ENCODE data around the gene SERGEF. TPM values are rescaled to one million over a fixed set of nuclear protein-coding genes. Genes with fewer than 3 reads are reported as not detected.
"Not testable (repeated sequence)": the region's sequence is repeated elsewhere in the genome, so short reads cannot be mapped to it uniquely, and the experiment has no call there.

The SERGEF gene
- total and polyA plus RNA-seq, 11 donors, result 11.6 to 55.0 (median 22.1) TPM

DNA sequence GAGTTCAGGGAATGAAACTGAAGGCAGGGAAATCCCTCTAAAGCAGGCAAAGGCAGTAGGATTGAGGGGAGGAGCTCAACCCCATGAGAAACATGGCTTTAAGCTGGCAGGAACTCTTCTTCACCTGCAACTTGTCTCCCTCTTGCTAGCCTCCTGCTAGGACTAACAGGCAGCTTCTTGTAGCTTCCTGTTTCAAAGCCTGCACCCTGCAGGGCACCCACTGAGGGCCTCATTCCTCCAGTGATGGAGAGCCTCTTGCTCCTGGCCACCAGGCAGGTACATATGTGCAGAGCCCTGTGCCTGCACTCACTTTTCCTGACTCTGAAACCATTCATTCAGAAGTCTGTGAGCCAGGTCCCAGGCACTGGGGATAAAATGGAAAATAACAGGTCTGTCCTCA, 137.0 kb downstream of the SERGEF start:
- Histone ChIP-seq H3K36me3 (peaks cover 0 to 4% (median 0%) of the 10 kb centered on the region in 9 donors), H3K4me3 (no peak overlapping the region), H3K27ac (no peak overlapping the region), H3K27me3 (no peaks in the 10 kb centered on the region), H3K9me3 (no peaks in the 10 kb centered on the region), H3K4me1 (peaks cover 0 to 19% (median 3%) of the 10 kb centered on the region in 12 donors)
- ATAC-seq (no peak), DNase-seq (no peak)
- intact Hi-C loops (cut with DNase I), result no loop called here
- TF ChIP-seq, protein P1, sequence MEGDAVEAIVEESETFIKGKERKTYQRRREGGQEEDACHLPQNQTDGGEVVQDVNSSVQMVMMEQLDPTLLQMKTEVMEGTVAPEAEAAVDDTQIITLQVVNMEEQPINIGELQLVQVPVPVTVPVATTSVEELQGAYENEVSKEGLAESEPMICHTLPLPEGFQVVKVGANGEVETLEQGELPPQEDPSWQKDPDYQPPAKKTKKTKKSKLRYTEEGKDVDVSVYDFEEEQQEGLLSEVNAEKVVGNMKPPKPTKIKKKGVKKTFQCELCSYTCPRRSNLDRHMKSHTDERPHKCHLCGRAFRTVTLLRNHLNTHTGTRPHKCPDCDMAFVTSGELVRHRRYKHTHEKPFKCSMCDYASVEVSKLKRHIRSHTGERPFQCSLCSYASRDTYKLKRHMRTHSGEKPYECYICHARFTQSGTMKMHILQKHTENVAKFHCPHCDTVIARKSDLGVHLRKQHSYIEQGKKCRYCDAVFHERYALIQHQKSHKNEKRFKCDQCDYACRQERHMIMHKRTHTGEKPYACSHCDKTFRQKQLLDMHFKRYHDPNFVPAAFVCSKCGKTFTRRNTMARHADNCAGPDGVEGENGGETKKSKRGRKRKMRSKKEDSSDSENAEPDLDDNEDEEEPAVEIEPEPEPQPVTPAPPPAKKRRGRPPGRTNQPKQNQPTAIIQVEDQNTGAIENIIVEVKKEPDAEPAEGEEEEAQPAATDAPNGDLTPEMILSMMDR (IDR thresholded peaks at IDR 0.05), result no peak
- TF ChIP-seq POLR2A (IDR thresholded peaks at IDR 0.05), result no peak

DNA sequence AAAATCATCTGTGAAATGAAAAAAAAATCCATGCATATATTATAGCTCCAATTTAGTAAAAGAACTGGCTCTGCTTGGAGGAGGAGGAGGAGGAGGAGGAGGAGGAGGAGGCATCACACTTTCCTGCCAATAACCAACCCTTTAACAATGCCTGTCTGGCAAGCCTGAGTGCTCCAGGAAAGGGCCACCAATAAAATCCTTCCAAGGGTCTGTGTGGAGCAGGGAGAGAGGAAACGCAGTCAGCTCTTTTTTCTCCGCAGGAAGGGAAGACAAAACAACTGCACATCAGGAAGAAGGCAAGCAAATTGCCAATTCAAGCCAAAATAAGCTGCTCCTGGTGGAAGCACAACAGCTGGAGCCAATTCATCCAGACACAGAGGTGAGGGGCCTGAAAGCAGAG, 139.3 kb downstream of the SERGEF start:
- no peak overlapping the region for H3K4me3 ChIP-seq
- peaks cover 0 to 4% (median 0%) of the 10 kb centered on the region in 12 donors for H3K9me3 ChIP-seq
- intact Hi-C loops (cut with DNase I), result no loop called here
- peaks cover 0 to 4% (median 0%) of the 10 kb centered on the region in 9 donors for H3K36me3 ChIP-seq
- ATAC-seq (peak in 1 of 4 donors; percentile 66), DNase-seq (no peak)
- H3K27me3 ChIP-seq, result no peaks in the 10 kb centered on the region
- H3K4me1 ChIP-seq, result peaks cover 0 to 19% (median 3%) of the 10 kb centered on the region in 12 donors
- H3K27ac ChIP-seq, result peak overlapping the region in 1 of 12 donors; percentile 7
- 57 to 76% (median 70%) methylated on average over 2 of the region's 2 CpGs for WGBS, 4 donors
- TF ChIP-seq, protein P1 (IDR thresholded peaks at IDR 0.05), result no peak
- TF ChIP-seq POLR2A (IDR thresholded peaks at IDR 0.05), result no peak

DNA sequence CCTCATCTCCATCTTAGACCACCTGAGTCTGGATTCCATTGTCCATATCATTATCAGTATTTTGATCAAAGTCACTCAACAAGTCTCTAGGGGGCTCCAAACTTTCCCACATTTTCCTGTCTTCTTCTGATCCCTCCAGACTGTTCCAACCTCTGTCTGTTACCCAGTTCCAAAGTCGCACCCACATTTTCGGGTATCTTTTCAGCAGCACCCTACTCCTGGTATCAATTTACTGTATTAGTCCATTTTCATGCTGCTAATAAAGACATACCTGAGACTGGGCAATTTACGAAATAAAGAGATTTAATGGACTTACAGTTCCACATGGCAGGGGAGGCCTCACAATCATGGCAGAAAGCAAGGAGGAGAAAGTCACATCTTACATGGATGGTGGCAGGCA, 144.4 kb downstream of the SERGEF start:
- H3K27me3 ChIP-seq; intact Hi-C loops (cut with DNase I); H3K27ac ChIP-seq; H3K9me3 ChIP-seq; H3K36me3 ChIP-seq; ATAC-seq; DNase-seq; H3K4me3 ChIP-seq: not testable (repeated sequence)
- H3K4me1 ChIP-seq, result peaks cover 0 to 17% (median 2%) of the 10 kb centered on the region in 12 donors
- WGBS, 4 donors, result 96 to 99% (median 99%) methylated on average over 3 of the region's 3 CpGs

DNA sequence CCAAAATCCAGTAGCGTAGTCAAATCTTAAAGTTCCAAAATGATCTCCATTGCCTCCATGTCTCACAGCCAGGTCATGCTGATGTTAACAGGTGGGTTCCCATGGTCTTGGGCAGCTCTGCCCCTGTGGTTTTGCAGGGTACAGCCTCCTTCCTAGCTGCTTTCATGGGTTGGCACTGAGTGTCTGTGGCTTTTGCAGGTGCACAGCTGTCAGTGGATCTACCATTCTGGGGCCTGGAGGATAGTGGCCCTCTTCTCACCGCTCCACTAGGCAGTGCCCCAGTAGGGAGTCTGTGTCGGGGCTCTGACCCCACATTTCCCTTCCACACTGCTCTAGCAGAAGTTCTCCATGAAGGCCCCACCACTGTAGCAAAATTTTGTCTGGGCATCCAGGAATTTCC, 145.5 kb downstream of the SERGEF start:
- 68 to 97% (median 93%) methylated on average over 3 of the region's 3 CpGs for WGBS, 4 donors
- Histone ChIP-seq H3K9me3 (peaks cover 0 to 6% (median 0%) of the 10 kb centered on the region in 12 donors), H3K27me3 (no peaks in the 10 kb centered on the region), H3K27ac (no peak overlapping the region), H3K36me3 (no peaks in the 10 kb centered on the region), H3K4me1 (peaks cover 0 to 17% (median 2%) of the 10 kb centered on the region in 12 donors), H3K4me3 (no peak overlapping the region)
- DNase-seq (no peak), ATAC-seq (no peak)
- intact Hi-C loops (cut with DNase I), result no loop called here
- no peak for TF ChIP-seq POLR2A (IDR thresholded peaks at IDR 0.05)
- TF ChIP-seq, protein P1 (IDR thresholded peaks at IDR 0.05), result no peak

DNA sequence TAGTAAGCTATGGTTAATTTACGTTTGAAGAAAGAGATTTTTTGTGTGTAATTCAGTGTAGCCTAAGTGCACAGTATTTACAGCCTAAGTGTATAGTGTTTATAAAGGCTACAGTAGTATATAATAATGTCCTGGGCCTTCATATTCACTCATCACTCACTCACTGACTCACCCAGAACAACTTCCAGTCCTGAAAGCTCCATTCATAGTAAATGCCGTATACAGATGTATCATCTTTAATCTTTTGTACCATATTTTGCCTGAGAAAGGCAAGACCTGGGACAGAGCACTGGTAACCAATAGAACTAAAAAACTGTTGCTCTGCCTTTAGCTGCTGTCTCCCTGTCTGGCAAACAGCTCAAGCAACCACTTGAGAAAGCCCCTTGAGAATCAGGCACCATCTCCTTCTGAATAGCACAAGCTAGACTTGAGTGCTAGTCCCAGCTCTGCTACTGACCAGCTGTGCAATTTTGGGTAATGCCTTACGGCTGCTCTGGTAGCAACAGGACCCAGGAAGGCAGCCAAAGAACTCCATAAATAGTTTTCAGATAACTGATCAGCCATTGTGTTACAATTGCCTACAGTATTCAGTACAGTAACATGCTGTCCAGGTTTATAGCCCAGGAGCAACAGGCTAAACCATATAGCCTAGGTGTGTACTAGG, 146.9 kb downstream of the SERGEF start:
- TF ChIP-seq, protein P1 (IDR thresholded peaks at IDR 0.05), result no peak
- TF ChIP-seq POLR2A (IDR thresholded peaks at IDR 0.05), result no peak
- intact Hi-C loops (cut with DNase I), result no loop called here
- 48 to 56% (median 54%) methylated on average over 3 of the region's 3 CpGs for WGBS, 4 donors

More for the DNA sequence above, 146.9 kb downstream of the SERGEF start:
- peak; percentile 86 to 93 (median 91) for ATAC-seq
- H3K36me3 ChIP-seq, result no peaks in the 10 kb centered on the region
- peaks cover 0 to 6% (median 0%) of the 10 kb centered on the region in 12 donors for H3K9me3 ChIP-seq
- no peak overlapping the region for H3K27ac ChIP-seq
- H3K27me3 ChIP-seq, result no peaks in the 10 kb centered on the region
- H3K4me1 ChIP-seq, result peaks cover 0 to 17% (median 2%) of the 10 kb centered on the region in 12 donors
- no peak for DNase-seq
- no peak overlapping the region for H3K4me3 ChIP-seq

All from heart left ventricle (tissue), 16 donors.